ENCODE data around the gene FAT3.

FAT3 gene

GRCh38 chr11:92206441-92206840, 18.2 kb upstream of the FAT3 start:
- TF ChIP-seq FOXP2 (optimal IDR thresholded peaks at IDR 0.05; ENCODE audit: borderline replicate concordance, extremely low read depth, extremely low read length, insufficient read depth) (no peak), REST (IDR thresholded peaks at IDR 0.05; ENCODE audit: insufficient read depth in 1 of 2, low read depth in 2 of 2, low read length in 2 of 2) (no peak), POLR2AphosphoS5 (IDR thresholded peaks at IDR 0.05; ENCODE audit: low read depth, low read length) (no peak), SIN3A (IDR thresholded peaks at IDR 0.05; ENCODE audit: borderline replicate concordance, insufficient read depth, low read length) (no peak), TAF1 (IDR thresholded peaks at IDR 0.05; ENCODE audit: borderline replicate concordance, insufficient read depth, low read length) (no peak)

- TF ChIP-seq TAF1 (IDR thresholded peaks at IDR 0.05; ENCODE audit: borderline replicate concordance, insufficient read depth, low read length) (no peak), SIN3A (IDR thresholded peaks at IDR 0.05; ENCODE audit: borderline replicate concordance, insufficient read depth, low read length) (no peak), REST (IDR thresholded peaks at IDR 0.05; ENCODE audit: insufficient read depth in 1 of 2, low read depth in 2 of 2, low read length in 2 of 2) (no peak), POLR2AphosphoS5 (IDR thresholded peaks at IDR 0.05; ENCODE audit: low read depth, low read length) (no peak), FOXP2 (optimal IDR thresholded peaks at IDR 0.05; ENCODE audit: borderline replicate concordance, extremely low read depth, extremely low read length, insufficient read depth) (no peak)
These were observed 12.9 kb upstream of the FAT3 start for GRCh38 chr11:92211576-92212167.

GRCh38 chr11:92212530-92212929, 12.1 kb upstream of the FAT3 start:
- TF ChIP-seq POLR2AphosphoS5 (IDR thresholded peaks at IDR 0.05; ENCODE audit: low read depth, low read length) (no peak), REST (IDR thresholded peaks at IDR 0.05; ENCODE audit: insufficient read depth in 1 of 2, low read depth in 2 of 2, low read length in 2 of 2) (no peak), SIN3A (IDR thresholded peaks at IDR 0.05; ENCODE audit: borderline replicate concordance, insufficient read depth, low read length) (no peak), TAF1 (IDR thresholded peaks at IDR 0.05; ENCODE audit: borderline replicate concordance, insufficient read depth, low read length) (no peak)

- TF ChIP-seq REST (IDR thresholded peaks at IDR 0.05; ENCODE audit: insufficient read depth in 1 of 2, low read depth in 2 of 2, low read length in 2 of 2) (no peak), SIN3A (IDR thresholded peaks at IDR 0.05; ENCODE audit: borderline replicate concordance, insufficient read depth, low read length) (no peak), TAF1 (IDR thresholded peaks at IDR 0.05; ENCODE audit: borderline replicate concordance, insufficient read depth, low read length) (no peak), POLR2AphosphoS5 (IDR thresholded peaks at IDR 0.05; ENCODE audit: low read depth, low read length) (no peak), FOXP2 (optimal IDR thresholded peaks at IDR 0.05; ENCODE audit: borderline replicate concordance, extremely low read depth, extremely low read length, insufficient read depth) (no peak)
These were observed 7.8 kb upstream of the FAT3 start for GRCh38 chr11:92216789-92217188.

- TF ChIP-seq REST (IDR thresholded peaks at IDR 0.05; ENCODE audit: insufficient read depth in 1 of 2, low read depth in 2 of 2, low read length in 2 of 2) (no peak), POLR2AphosphoS5 (IDR thresholded peaks at IDR 0.05; ENCODE audit: low read depth, low read length) (no peak), FOXP2 (optimal IDR thresholded peaks at IDR 0.05; ENCODE audit: borderline replicate concordance, extremely low read depth, extremely low read length, insufficient read depth) (no peak), TAF1 (IDR thresholded peaks at IDR 0.05; ENCODE audit: borderline replicate concordance, insufficient read depth, low read length) (no peak), SIN3A (IDR thresholded peaks at IDR 0.05; ENCODE audit: borderline replicate concordance, insufficient read depth, low read length) (no peak)
These were observed 5.1 kb upstream of the FAT3 start for GRCh38 chr11:92219476-92219875.

All from PFSK-1 (cell line).